IMR-90 (cell line): ENCODE measurements around the gene CLSTN1. TPM values are rescaled to one million over a fixed set of nuclear protein-coding genes. Genes with fewer than 3 reads are reported as not detected.

Experiments
- ATAC-seq: fragments of 200-7000 bp; cut with Tn5 transposase; 2 replicates; pipeline ENCODE4 v1.9.1; 2020; ENCODE audit warnings: low read depth, mild to moderate bottlenecking, moderate library complexity
- BruUV-seq: library from RNA; stranded (reverse); fragments of 400-500 nt; replicated peaks from 2 replicates; lab custom pipeline; 2021; lab: Mats Ljungman, UMichigan
- CTCF ChIA-PET: fragments of 300-600 bp; formaldehyde crosslinking; extraction: SDS; loops from one replicate; lab custom pipeline; 2021; ENCODE audit warnings: antibody characterized with exemption; lab: Yijun Ruan, JAX
- POLR2A ChIA-PET: fragments of 300-600 bp; sonication (Branson Sonifier 250); formaldehyde crosslinking; loops from one replicate; lab custom pipeline; 2022; ENCODE audit warnings: antibody characterized with exemption; ENCODE audit not compliant: unreplicated experiment; lab: Charles Lee
- DNase-seq: peaks from one replicate; pipeline ENCODE4 v3.0.0; 2013
- H2AFZ ChIP-seq: replicated peaks from 2 replicates; pipeline ENCODE3; 2013; ENCODE audit warnings: low read length, mild to moderate bottlenecking; ENCODE audit not compliant: poor library complexity
- H2AK5ac ChIP-seq: 2 replicates; pipeline ENCODE4 v1.6.1; 2013; ENCODE audit warnings: low read depth, low read length, inconsistent platforms
- H2AK9ac ChIP-seq: replicated peaks from 2 replicates; pipeline ENCODE3; 2013; ENCODE audit warnings: mild to moderate bottlenecking, low read depth, low read length, moderate library complexity; ENCODE audit not compliant: poor library complexity
- H2BK120ac ChIP-seq: 2 replicates; pipeline ENCODE4 v1.6.1; 2013; ENCODE audit warnings: low read depth, low read length, inconsistent platforms
- H2BK15ac ChIP-seq: 3 replicates; pipeline ENCODE4 v1.6.1; 2013; ENCODE audit warnings: low read depth, low read length, inconsistent platforms
- H2BK20ac ChIP-seq: 2 replicates; pipeline ENCODE4 v1.6.1; 2013; ENCODE audit warnings: low read depth, mild to moderate bottlenecking, inconsistent platforms, low read length, moderate library complexity
- H2BK5ac ChIP-seq: 2 replicates; pipeline ENCODE4 v1.6.1; 2013; ENCODE audit warnings: mild to moderate bottlenecking, low read depth, low read length, inconsistent platforms; ENCODE audit not compliant: poor library complexity, severe bottlenecking
- H3K14ac ChIP-seq: replicated peaks from 2 replicates; pipeline ENCODE4 v1.6.1; 2013; ENCODE audit warnings: low read depth, low read length, inconsistent platforms
- H3K18ac ChIP-seq: 2 replicates; pipeline ENCODE4 v1.6.1; 2013; ENCODE audit warnings: low read depth, low read length, control low read depth
- H3K23ac ChIP-seq: 2 replicates; pipeline ENCODE4 v1.6.1; 2013; ENCODE audit warnings: low read depth, low read length, inconsistent platforms
- H3K27ac ChIP-seq: 2 replicates; pipeline ENCODE4 v1.5.1; 2013; ENCODE audit warnings: mild to moderate bottlenecking, control low read depth, low read length; ENCODE audit not compliant: insufficient read depth
- H3K27me3 ChIP-seq: 2 replicates; pipeline ENCODE4 v1.6.1; 2013; ENCODE audit warnings: low read length; ENCODE audit not compliant: control insufficient read depth, insufficient read depth
- H3K36me3 ChIP-seq: 2 replicates; pipeline ENCODE4 v1.6.1; 2013; ENCODE audit warnings: low read length, mixed read lengths; ENCODE audit not compliant: control insufficient read depth, insufficient read depth
- H3K4ac ChIP-seq: 2 replicates; pipeline ENCODE4 v1.6.1; 2013; ENCODE audit warnings: low read depth, low read length, inconsistent platforms
- H3K4me1 ChIP-seq: 2 replicates; pipeline ENCODE4 v1.6.1; 2013; ENCODE audit warnings: low read length, mixed read lengths; ENCODE audit not compliant: control insufficient read depth, insufficient read depth
- H3K4me2 ChIP-seq: 2 replicates; pipeline ENCODE4 v1.6.1; 2013; ENCODE audit warnings: low read depth, mild to moderate bottlenecking, control low read depth, low read length, moderate library complexity
- H3K4me3 ChIP-seq: 2 replicates; pipeline ENCODE4 v1.5.1; 2013; ENCODE audit warnings: low read depth, mild to moderate bottlenecking, control low read depth, low read length, moderate library complexity; ENCODE audit not compliant: insufficient read depth
- H3K56ac ChIP-seq: 2 replicates; pipeline ENCODE4 v1.6.1; 2013; ENCODE audit warnings: low read length, inconsistent platforms; ENCODE audit not compliant: insufficient read depth; ENCODE audit errors: extremely low read depth
- H3K79me1 ChIP-seq, 2 experiments: 2 replicates each; pipeline ENCODE4 v1.6.1; 2013; ENCODE audit warnings: low read length in 2 of 2, inconsistent platforms in 1 of 2, low read depth in 1 of 2
- H3K9ac ChIP-seq: 2 replicates; pipeline ENCODE4 v1.6.1; 2013; ENCODE audit warnings: low read depth, low read length, control low read depth
- H3K9me1 ChIP-seq: 2 replicates; pipeline ENCODE4 v1.6.1; 2013; ENCODE audit warnings: low read length, inconsistent platforms; ENCODE audit not compliant: insufficient read depth
- H3K9me3 ChIP-seq: 2 replicates; pipeline ENCODE4 v1.6.1; 2013; ENCODE audit warnings: low read length; ENCODE audit not compliant: control insufficient read depth, insufficient read depth
- H4K20me1 ChIP-seq: 2 replicates; pipeline ENCODE4 v1.6.1; 2013; ENCODE audit warnings: low read length, inconsistent platforms; ENCODE audit not compliant: insufficient read depth
- H4K5ac ChIP-seq: 2 replicates; pipeline ENCODE4 v1.6.1; 2013; ENCODE audit warnings: mild to moderate bottlenecking, low read depth, low read length, control low read depth
- H4K8ac ChIP-seq, 2 experiments: 2 replicates each; pipeline ENCODE4 v1.6.1; 2013; ENCODE audit warnings: low read depth in 2 of 2, low read length in 2 of 2, control low read depth in 1 of 2, inconsistent platforms in 1 of 2
- H4K91ac ChIP-seq: 2 replicates; pipeline ENCODE4 v1.6.1; 2013; ENCODE audit warnings: low read depth, low read length, inconsistent platforms; ENCODE audit not compliant: insufficient read depth
- BHLHE40 ChIP-seq: fragments of 150-350 bp; IDR thresholded peaks from 2 replicates; pipeline ENCODE4 v1.6.1; 2016; ENCODE audit warnings: mild to moderate bottlenecking, low read depth, low read length
- CEBPB ChIP-seq: IDR thresholded peaks from 2 replicates; pipeline ENCODE4 v1.6.1; 2012; ENCODE audit warnings: low read depth, low read length, improper control_type of control experiment
- CHD1 ChIP-seq: IDR thresholded peaks from 2 replicates; pipeline ENCODE4 v1.6.1; 2012; ENCODE audit warnings: low read depth, low read length, improper control_type of control experiment
- MAFK ChIP-seq: IDR thresholded peaks from 2 replicates; pipeline ENCODE4 v1.6.1; 2012; ENCODE audit warnings: low read depth, low read length, improper control_type of control experiment
- MAZ ChIP-seq: IDR thresholded peaks from 2 replicates; pipeline ENCODE4 v1.6.1; 2012; ENCODE audit warnings: low read depth, mild to moderate bottlenecking, low read length, improper control_type of control experiment, moderate library complexity, borderline replicate concordance
- MXI1 ChIP-seq: IDR thresholded peaks from 2 replicates; pipeline ENCODE4 v1.6.1; 2012; ENCODE audit warnings: low read depth, mild to moderate bottlenecking, low read length, moderate library complexity, borderline replicate concordance
- POLR2A ChIP-seq: IDR thresholded peaks from 2 replicates; pipeline ENCODE4 v1.6.1; 2012; ENCODE audit warnings: mild to moderate bottlenecking, low read depth, low read length
- RCOR1 ChIP-seq: IDR thresholded peaks from 2 replicates; pipeline ENCODE4 v1.6.1; 2012; ENCODE audit warnings: mild to moderate bottlenecking, low read length, improper control_type of control experiment; ENCODE audit not compliant: insufficient replicate concordance
- RFX5 ChIP-seq: IDR thresholded peaks from 2 replicates; pipeline ENCODE4 v1.8.0; 2012; ENCODE audit warnings: low read depth, mild to moderate bottlenecking, low read length, moderate library complexity
- SMC3 ChIP-seq: fragments of 150-350 bp; IDR thresholded peaks from 2 replicates; pipeline ENCODE4 v1.6.1; 2016; ENCODE audit warnings: low read depth, mild to moderate bottlenecking, antibody characterized with exemption, low read length, moderate library complexity
- WGBS, 2 experiments: methylation state at CpG; one replicate each; pipeline versions ENCODE4 v1.1.5 to v1.1.7; 2013; ENCODE audit warnings: missing lambda C conversion rate in 2 of 2; ENCODE audit not compliant: insufficient read length in 1 of 2; ENCODE audit errors: extremely low coverage in 2 of 2; 5-methylcytosine and 5-hydroxymethylcytosine counted together
- dilution Hi-C: fragments of 300-500 bp; cut with HindIII; formaldehyde crosslinking; loops from one replicate; pipeline ENCODE4 v1.14.3; 2018; ENCODE audit warnings: low sequenced_read_pairs; ENCODE audit not compliant: unreplicated experiment
- in situ Hi-C: fragments of 300-500 bp; cut with MboI; formaldehyde crosslinking; loops from 3 replicates; pipeline ENCODE4 v1.14.3; 2019; ENCODE audit warnings: low sequenced_read_pairs, inconsistent platforms, mixed read lengths
- intact Hi-C: fragments of 100-400 bp; cut with micrococcal nuclease; formaldehyde crosslinking; loops from 2 replicates; pipeline ENCODE4 v1.10.0; 2022
- polyA plus RNA-seq, 3 experiments: library from polyadenylated mRNA; depleted of rRNA; stranded (reverse); fragments of >200 nt; gene quantifications; 2 replicates each; pipeline ENCODE4 v1.2.3, GENCODE V29; 2012; ENCODE audit warnings: low replicate concordance in 1 of 3
- total RNA-seq: library from RNA; depleted of rRNA; stranded (reverse); fragments of >200 nt; gene quantifications from 2 replicates; pipeline ENCODE4 v1.2.3, GENCODE V29; 2012
- TF ChIP-seq, protein P1 (sequence below): conservative IDR thresholded peaks from 2 replicates; pipeline ENCODE4 v1.5.1; 2012; ENCODE audit warnings: mild to moderate bottlenecking, low read depth, low read length, improper control_type of control experiment
- TF ChIP-seq, protein P2 (sequence below): fragments of 150-350 bp; IDR thresholded peaks from 2 replicates; pipeline ENCODE4 v1.6.1; 2017; ENCODE audit warnings: mild to moderate bottlenecking, antibody characterized with exemption, low read length, low read depth

The CLSTN1 gene
- total and polyA plus RNA-seq, 2 of the 4 experiments (the other 2 are of a cell fraction) = 30.1 to 72.2 TPM

DNA sequence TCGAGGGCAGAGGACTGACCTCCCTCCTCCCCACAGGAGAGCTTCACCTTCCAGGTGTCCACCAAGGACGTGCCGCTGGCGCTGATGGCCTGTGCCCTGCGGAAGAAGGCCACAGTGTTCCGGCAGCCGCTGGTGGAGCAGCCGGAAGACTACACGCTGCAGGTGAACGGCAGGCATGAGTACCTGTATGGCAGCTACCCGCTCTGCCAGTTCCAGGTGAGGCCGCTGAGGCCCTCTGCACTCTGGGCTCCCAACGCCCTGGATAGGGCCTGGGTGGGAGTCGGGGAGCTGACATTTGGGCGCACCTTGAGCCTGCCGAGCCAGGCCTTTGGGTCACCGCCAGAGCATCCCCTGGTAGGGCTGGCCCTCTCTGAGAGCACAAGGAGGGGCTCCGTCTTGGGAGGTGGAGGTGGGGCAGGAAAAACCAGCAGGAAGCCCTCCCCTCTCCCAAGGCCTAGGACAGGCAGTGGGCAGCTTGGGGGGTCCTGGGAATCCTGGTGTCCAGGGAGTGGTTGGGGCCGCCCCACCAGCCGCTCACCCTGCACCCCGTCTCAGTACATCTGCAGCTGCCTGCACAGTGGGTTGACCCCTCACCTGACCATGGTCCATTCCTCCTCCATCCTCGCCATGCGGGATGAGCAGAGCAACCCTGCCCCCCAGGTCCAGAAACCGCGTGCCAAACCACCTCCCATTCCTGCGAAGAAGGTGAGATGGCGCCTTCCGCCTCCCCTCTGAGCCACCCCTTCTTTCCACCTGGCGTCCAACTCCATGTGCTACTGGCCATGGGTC is 107.2 kb downstream of the CLSTN1 start:
- Histone ChIP-seq H4K8ac (no peak overlapping the region), H2BK15ac (no peak overlapping the region), H2AFZ (no peak overlapping the region), H3K18ac (no peak overlapping the region), H3K4ac (no peak overlapping the region), H3K27ac (no peak overlapping the region), H3K9me1 (peaks cover 6% of the 10 kb centered on the region; the same call in 1 of the 2 replicates), H2BK5ac (no peak overlapping the region), H4K5ac (no peak overlapping the region), H4K91ac (no peak overlapping the region), H3K4me1 (peaks cover 3% of the 10 kb centered on the region), H2BK120ac (no peak overlapping the region), H3K9me3 (no peaks in the 10 kb centered on the region), H3K36me3 (peaks cover 23% of the 10 kb centered on the region), H3K79me1 (no peaks in the 10 kb centered on the region; a peak in 2 of 4 replicates), H3K27me3 (no peaks in the 10 kb centered on the region), H3K4me2 (no peak overlapping the region), H3K9ac (no peak overlapping the region), H3K14ac (no peak overlapping the region), H2BK20ac (no peak overlapping the region), H3K23ac (no peak overlapping the region), H4K20me1 (peaks cover 2% of the 10 kb centered on the region; the same call in 1 of the 2 replicates), H2AK5ac (peak overlapping the region; percentile 52), H2AK9ac (no peak overlapping the region), H3K56ac (no peak overlapping the region), H3K4me3 (no peak overlapping the region)
- WGBS, 2 experiments = 100% methylated on average over 7 of the region's 29 CpGs; no CpG with 5 or more reads in 1 of the 2 experiments
- ChIA-PET CTCF (no interaction called here), POLR2A (no interaction called here)
- dilution Hi-C loops = no loop called here
- intact Hi-C loops = no loop called here
- TF ChIP-seq MXI1 = no peak
- TF ChIP-seq RFX5 = no peak
- no peak for TF ChIP-seq MAZ
- no peak for TF ChIP-seq BHLHE40
- TF ChIP-seq SMC3 = no peak
- no peak for TF ChIP-seq MAFK
- TF ChIP-seq CEBPB = no peak
- TF ChIP-seq, protein P1, sequence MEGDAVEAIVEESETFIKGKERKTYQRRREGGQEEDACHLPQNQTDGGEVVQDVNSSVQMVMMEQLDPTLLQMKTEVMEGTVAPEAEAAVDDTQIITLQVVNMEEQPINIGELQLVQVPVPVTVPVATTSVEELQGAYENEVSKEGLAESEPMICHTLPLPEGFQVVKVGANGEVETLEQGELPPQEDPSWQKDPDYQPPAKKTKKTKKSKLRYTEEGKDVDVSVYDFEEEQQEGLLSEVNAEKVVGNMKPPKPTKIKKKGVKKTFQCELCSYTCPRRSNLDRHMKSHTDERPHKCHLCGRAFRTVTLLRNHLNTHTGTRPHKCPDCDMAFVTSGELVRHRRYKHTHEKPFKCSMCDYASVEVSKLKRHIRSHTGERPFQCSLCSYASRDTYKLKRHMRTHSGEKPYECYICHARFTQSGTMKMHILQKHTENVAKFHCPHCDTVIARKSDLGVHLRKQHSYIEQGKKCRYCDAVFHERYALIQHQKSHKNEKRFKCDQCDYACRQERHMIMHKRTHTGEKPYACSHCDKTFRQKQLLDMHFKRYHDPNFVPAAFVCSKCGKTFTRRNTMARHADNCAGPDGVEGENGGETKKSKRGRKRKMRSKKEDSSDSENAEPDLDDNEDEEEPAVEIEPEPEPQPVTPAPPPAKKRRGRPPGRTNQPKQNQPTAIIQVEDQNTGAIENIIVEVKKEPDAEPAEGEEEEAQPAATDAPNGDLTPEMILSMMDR = no peak
- no peak for TF ChIP-seq CHD1
- no peak for TF ChIP-seq POLR2A
- TF ChIP-seq, protein P2, sequence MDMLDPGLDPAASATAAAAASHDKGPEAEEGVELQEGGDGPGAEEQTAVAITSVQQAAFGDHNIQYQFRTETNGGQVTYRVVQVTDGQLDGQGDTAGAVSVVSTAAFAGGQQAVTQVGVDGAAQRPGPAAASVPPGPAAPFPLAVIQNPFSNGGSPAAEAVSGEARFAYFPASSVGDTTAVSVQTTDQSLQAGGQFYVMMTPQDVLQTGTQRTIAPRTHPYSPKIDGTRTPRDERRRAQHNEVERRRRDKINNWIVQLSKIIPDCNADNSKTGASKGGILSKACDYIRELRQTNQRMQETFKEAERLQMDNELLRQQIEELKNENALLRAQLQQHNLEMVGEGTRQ = no peak
- TF ChIP-seq RCOR1 = no peak
- BruUV-seq = no TSS peak
- in situ Hi-C loops = no loop called here
- DNase-seq (no peak), ATAC-seq (no peak)
